Measurements from ENCODE around the gene PABPC1L.

DNA sequence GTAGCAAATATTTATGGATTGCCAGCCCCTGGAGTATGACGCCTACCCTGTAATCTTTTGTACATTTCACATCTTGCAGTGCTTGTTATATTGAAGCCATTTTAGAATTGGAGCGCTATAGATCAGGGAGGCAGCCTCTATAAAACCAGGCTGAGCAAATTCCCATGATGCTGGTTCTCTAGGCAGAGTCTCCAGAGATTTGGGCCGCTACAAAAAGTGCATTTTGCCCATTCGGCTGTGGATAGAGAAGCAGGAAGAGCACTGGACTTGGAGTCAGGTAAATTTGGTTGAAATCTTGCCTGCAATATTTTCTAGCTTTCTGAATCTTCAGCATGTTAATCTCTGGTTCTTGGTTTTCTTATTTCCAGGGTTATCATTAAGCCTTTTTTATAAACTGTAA lies 22.4 kb upstream of the PABPC1L start:
- TF ChIP-seq CTCF (IDR thresholded peaks at IDR 0.05) = no peak
- TF ChIP-seq POLR2A (IDR thresholded peaks at IDR 0.05) = no peak
- no peak for TF ChIP-seq POLR2AphosphoS5 (IDR thresholded peaks at IDR 0.05)
